Measurements from ENCODE around the gene LGI1. TPM values are rescaled to one million over a fixed set of nuclear protein-coding genes. Genes with fewer than 3 reads are reported as not detected.

Gene LGI1
- total and polyA plus RNA-seq, 2 of the 8 experiments (the other 6 are each of a cell fraction or from before 2014, with no cell fraction given): 0.15 TPM; not detected in 1

- H3K23ac ChIP-seq (ENCODE audit: insufficient read length): no peak overlapping the region
- 83% methylated on average over 4 of the region's 4 CpGs; no CpG with 5 or more reads in 1 of the 2 experiments for WGBS, 2 experiments (ENCODE audit: extremely low coverage in 1 of 2, insufficient coverage in 1 of 2, insufficient read length in 1 of 2, insufficient replicate concordance in 2 of 2, low coverage in 1 of 2, low lambda C conversion rate in 2 of 2, missing lambda C conversion rate in 1 of 2)
- TF ChIP-seq SP1 (IDR thresholded peaks at IDR 0.05; ENCODE audit: low read depth, low read length) (no peak), GTF2F1 (IDR thresholded peaks at IDR 0.05; ENCODE audit: borderline replicate concordance, low read depth, low read length) (no peak), SIN3A (conservative IDR thresholded peaks at IDR 0.05 in 1 of 2, IDR thresholded peaks at IDR 0.05 in 1 of 2; ENCODE audit: low read depth in 1 of 2, low read length in 2 of 2) (no peak), ZNF274 (IDR thresholded peaks at IDR 0.05; ENCODE audit: borderline replicate concordance, extremely low read depth, low read length) (no peak), KDM1A (IDR thresholded peaks at IDR 0.05; ENCODE audit: borderline replicate concordance, low read length) (no peak), JUND (IDR thresholded peaks at IDR 0.05; ENCODE audit: low read length) (no peak)
- TF ChIP-seq, protein P1, sequence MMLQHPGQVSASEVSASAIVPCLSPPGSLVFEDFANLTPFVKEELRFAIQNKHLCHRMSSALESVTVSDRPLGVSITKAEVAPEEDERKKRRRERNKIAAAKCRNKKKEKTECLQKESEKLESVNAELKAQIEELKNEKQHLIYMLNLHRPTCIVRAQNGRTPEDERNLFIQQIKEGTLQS (IDR thresholded peaks at IDR 0.05; ENCODE audit: insufficient read depth, low read depth, low read length): no peak
These were observed 61.8 kb downstream of the LGI1 start for GRCh38 chr10:93819520-93819919.

More at GRCh38 chr10:93819520-93819919, 61.8 kb downstream of the LGI1 start:
- Histone ChIP-seq H3K79me1 (ENCODE audit: low read depth, low read length) (no peaks in the 10 kb centered on the region), H3K36me3 (ENCODE audit: control insufficient read depth in 2 of 4, insufficient read depth in 4 of 4, low read length in 3 of 4) (no peaks in the 10 kb centered on the region), H2BK12ac (ENCODE audit: low read depth, low read length) (no peak overlapping the region), H4K8ac (ENCODE audit: extremely low read depth, insufficient read depth, low read length) (no peak overlapping the region), H4K91ac (replicated peaks; ENCODE audit: insufficient read length, low read length) (no peak overlapping the region), H3K27me3 (replicated peaks in 1 of 4; ENCODE audit: control insufficient read depth in 3 of 4, extremely low read depth in 1 of 4, insufficient read depth in 3 of 4, low read length in 3 of 4) (no peaks in the 10 kb centered on the region), H2BK15ac (ENCODE audit: low read length) (no peak overlapping the region), H3K4me3 (ENCODE audit: extremely low read depth in 1 of 4, insufficient read depth in 2 of 4, low read depth in 3 of 4, low read length in 4 of 4) (no peak overlapping the region), H4K5ac (ENCODE audit: insufficient read length, low read depth, low read length) (no peak overlapping the region), H4K20me1 (replicated peaks in 1 of 2; ENCODE audit: control insufficient read depth in 1 of 2, insufficient read depth in 2 of 2, low read length in 2 of 2) (no peaks in the 10 kb centered on the region), H2BK120ac (replicated peaks; ENCODE audit: low read depth, low read length) (no peak overlapping the region), H3K23me2 (ENCODE audit: low read depth, low read length) (no peaks in the 10 kb centered on the region), H3K9me3 (ENCODE audit: insufficient read depth in 2 of 2, low read depth in 1 of 2, low read length in 1 of 2) (no peaks in the 10 kb centered on the region), H3K4me1 (replicated peaks in 1 of 4; ENCODE audit: control insufficient read depth in 3 of 4, insufficient read depth in 4 of 4, low read length in 3 of 4) (peaks cover 0 to 2% (median under 1%) of the 10 kb centered on the region in 4 experiments; a peak in 2 of 7 replicates), H3K9ac (replicated peaks in 1 of 4; ENCODE audit: extremely low read depth in 1 of 4, low read depth in 3 of 4, low read length in 3 of 4) (no peak overlapping the region), H3K18ac (ENCODE audit: extremely low read depth, low read length) (no peak overlapping the region), H3K4me2 (ENCODE audit: insufficient read depth in 1 of 2, low read depth in 2 of 2, low read length in 2 of 2) (no peak overlapping the region), H3K27ac (ENCODE audit: low read depth, low read length) (no peak overlapping the region), H3K79me2 (ENCODE audit: control insufficient read depth in 1 of 2, insufficient read depth in 2 of 2, low read length in 2 of 2) (no peaks in the 10 kb centered on the region), H2BK5ac (ENCODE audit: low read depth, low read length) (no peak overlapping the region), H3K56ac (replicated peaks; ENCODE audit: insufficient read length, low read depth, low read length) (no peak overlapping the region), H3K14ac (ENCODE audit: insufficient read length) (no peak overlapping the region), H2AFZ (ENCODE audit: low read length) (no peak overlapping the region), H2AK5ac (ENCODE audit: low read depth, low read length) (no peak overlapping the region), H2BK20ac (ENCODE audit: low read length) (no peak overlapping the region), H3K4ac (replicated peaks; ENCODE audit: insufficient read length, low read depth, low read length) (no peak overlapping the region)
- CTCF ChIA-PET (ENCODE audit: partially characterized antibody): interaction anchor here (1.2 to 9.5 kb wide), 4 partner anchors 41 to 101 kb away, joined by 3 to 287 read pairs (median 23); no protein-coding TSS in a partner anchor
- POLR2A ChIA-PET (ENCODE audit: partially characterized antibody): no interaction called here
- no peak for DNase-seq (ENCODE audit: low read depth in 1 of 2, low spot score in 2 of 2)
- no peak for FAIRE-seq
